ENCODE measurements around the gene ERAP2.

The ERAP2 gene

DNA sequence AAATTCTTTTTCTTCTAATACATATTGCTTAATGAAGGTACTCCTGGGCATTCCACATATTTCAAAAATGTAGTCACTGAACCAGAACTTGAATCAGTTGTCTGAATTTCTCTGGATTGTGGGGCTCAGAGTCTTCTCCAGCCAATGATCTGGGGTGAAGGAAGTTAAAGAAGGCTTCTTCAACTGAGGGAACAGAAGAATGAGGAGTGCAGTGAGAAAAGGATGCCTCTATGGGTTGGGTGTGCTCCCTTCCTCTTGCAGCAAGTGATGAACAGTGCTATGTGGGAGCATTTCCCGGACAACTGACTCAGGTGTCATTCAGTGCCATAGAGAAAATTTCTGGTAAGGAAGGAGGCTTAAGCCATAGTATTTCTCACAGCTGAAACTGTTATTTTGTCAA, 67.5 kb downstream of the ERAP2 start:
- no peak overlapping the region for H3K4me3 ChIP-seq (replicated peaks; ENCODE audit: low read depth, low read length)
- TF ChIP-seq, protein P1, sequence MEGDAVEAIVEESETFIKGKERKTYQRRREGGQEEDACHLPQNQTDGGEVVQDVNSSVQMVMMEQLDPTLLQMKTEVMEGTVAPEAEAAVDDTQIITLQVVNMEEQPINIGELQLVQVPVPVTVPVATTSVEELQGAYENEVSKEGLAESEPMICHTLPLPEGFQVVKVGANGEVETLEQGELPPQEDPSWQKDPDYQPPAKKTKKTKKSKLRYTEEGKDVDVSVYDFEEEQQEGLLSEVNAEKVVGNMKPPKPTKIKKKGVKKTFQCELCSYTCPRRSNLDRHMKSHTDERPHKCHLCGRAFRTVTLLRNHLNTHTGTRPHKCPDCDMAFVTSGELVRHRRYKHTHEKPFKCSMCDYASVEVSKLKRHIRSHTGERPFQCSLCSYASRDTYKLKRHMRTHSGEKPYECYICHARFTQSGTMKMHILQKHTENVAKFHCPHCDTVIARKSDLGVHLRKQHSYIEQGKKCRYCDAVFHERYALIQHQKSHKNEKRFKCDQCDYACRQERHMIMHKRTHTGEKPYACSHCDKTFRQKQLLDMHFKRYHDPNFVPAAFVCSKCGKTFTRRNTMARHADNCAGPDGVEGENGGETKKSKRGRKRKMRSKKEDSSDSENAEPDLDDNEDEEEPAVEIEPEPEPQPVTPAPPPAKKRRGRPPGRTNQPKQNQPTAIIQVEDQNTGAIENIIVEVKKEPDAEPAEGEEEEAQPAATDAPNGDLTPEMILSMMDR (IDR thresholded peaks at IDR 0.05; ENCODE audit: low read length, missing control alignments): no peak
- no peak for DNase-seq (ENCODE audit: low read depth)

DNA sequence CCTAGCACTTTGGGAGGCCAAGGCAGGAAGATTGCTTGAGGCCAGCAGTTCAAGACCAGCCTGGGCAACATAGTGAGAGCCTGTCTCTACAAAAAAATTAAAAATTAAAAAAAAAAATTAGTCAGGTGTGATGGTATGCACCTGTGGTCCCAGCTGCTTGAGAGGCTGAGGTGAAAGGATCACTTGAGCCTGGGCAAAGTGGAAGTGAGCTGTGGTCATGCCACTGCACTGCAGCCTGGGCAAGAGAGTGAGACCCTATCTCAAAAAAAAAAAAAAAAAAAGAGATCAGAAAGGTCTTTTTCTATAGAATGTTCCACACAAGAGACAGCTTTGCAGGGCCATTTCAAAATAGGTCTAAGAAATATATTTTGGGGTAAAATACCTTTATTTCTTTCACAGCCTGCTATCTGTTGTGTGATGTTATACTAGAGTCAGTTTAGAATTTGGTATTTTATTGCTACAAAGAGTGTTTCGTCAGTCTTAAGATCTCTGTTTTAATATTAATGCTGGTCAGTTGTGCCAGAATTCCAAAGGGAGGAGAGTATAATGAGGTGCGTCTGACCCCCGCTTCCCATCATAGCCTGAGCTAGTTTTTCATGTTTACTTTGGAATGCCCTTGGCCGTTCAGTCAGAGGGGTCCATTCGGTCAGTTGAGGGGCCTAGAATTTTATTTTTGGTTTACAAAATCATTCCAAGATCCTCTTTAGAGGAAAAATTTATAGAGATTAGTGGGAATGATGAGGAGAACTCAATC, 69.0 kb downstream of the ERAP2 start:
- DNase-seq (ENCODE audit: low read depth): no peak
- TF ChIP-seq, protein P1 (IDR thresholded peaks at IDR 0.05; ENCODE audit: low read length, missing control alignments): no peak
- H3K4me3 ChIP-seq (replicated peaks; ENCODE audit: low read depth, low read length): no peak overlapping the region

DNA sequence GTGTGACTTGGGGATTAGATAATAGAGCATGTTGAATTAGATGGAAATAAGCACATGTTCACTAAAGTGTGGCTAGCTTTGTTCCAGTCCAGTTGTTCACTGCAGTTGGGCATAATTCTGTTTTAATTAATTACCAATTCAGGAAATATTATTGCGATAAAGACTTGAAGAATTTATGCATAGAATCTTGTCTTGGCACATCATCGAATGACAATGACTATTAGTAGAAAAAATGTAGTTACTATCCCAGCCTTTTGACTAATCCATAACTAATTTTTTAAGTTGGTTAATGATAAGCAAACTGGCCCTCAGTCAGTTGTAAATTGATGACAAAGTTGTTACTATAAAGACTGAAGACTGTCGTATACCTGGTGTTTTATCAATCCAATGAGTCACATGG, 70.1 kb downstream of the ERAP2 start:
- TF ChIP-seq, protein P1 (IDR thresholded peaks at IDR 0.05; ENCODE audit: low read length, missing control alignments): no peak
- DNase-seq (ENCODE audit: low read depth): no peak
- no peak overlapping the region for H3K4me3 ChIP-seq (replicated peaks; ENCODE audit: low read depth, low read length)

DNA sequence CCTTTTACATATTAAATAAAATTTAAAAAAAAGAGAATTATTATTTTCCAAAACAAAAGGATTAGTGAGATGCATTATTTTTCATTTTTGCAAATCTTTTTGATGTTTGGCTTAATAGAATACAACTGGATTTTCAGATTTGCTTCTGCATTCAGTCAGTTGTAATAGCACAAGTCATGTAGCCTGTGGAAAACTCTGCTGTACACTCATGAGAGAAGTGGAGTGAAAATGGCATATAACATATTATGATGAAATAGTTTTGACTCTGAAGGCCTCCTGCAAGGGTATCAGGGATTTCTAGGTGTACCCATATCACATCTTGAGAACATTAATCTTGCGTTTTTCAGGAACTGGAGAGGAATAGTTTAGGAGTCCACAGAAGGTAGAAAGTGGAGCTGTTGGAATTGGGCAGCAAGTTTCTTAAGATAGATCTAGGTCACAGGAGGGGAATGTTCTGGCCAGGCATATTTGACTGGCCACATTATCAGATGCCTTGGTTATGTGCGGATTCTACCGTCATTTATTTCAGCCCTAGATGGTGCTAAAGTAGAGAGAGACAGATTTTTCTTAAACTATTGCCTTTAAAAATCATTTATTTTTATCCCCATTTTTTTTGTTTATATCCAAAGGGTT, 75.9 kb downstream of the ERAP2 start:
- no peak for DNase-seq (ENCODE audit: low read depth)
- no peak overlapping the region for H3K4me3 ChIP-seq (replicated peaks; ENCODE audit: low read depth, low read length)
- TF ChIP-seq, protein P1 (IDR thresholded peaks at IDR 0.05; ENCODE audit: low read length, missing control alignments): no peak

DNA sequence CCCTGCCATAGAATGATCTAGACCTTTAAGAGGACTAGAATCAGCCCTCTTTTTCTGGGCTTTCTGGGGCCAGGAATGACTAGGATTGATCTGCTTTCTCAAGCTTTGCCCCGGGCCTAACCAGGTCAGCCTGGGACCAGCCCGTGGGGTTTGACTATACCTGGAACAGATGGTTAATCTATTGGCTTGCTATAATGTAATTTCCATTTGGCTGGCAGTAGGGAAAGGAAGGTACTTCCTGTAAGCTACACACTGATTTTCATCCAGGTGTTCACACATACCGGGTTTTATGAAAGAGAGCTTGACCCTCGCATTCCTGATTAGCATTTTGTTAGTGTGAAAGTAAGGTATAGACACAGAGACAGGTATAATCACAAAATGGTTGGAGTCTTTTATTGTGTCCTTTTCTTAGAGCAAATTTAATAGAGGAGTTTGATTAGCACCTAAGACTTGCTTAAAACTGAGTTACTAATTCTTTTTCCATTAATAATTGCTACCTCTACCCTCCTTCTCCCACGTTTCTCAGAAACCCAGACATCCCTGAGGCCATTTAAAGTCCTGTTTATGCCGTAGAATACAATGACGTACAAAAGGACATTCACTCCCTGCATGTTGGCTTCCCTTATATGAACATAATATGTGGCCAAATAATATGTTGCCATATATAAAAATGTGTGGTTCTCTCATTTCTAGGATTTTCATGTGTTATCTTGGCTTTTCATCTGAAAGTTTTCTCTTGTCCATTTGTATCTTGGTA, 76.9 kb downstream of the ERAP2 start:
- TF ChIP-seq, protein P1 (IDR thresholded peaks at IDR 0.05; ENCODE audit: low read length, missing control alignments): no peak
- no peak for DNase-seq (ENCODE audit: low read depth)
- no peak overlapping the region for H3K4me3 ChIP-seq (replicated peaks; ENCODE audit: low read depth, low read length)

DNA sequence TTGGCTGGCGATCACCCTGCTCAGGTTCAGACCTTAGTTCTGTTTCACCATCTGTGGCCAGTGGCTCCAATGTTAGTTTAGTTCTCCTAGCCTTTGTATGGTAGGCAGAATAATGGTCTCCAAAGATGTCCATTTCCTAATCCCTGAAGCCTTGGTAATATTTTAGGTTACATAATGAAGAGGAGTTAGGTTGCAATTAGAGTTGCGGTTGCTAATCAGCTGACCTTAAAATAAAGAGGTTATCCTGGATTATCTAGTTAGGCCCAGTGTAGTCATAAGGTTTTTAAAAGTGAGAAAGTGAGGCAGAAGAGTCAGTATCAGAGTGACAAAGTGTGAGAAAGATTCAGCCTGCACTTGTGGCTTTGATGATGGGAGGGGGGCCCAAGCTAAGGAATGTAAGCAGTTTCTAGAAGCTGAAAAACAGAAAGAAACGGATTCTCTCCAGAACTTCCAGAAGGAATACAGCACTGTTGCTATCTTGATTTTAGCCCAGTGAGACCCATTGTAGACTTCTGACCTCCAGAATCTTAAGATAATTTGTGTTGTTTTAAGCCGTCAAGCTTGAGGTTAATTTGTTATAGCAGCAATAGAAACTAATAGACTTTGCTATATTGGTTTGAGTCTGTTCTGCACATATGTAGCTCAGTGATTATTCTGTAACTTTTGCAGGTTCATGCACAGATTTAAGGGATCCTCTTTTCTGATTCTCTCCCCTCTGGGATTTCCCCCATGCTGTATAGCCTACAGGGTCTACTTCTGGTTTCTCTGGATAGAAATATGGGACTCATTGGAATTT, 81.2 kb downstream of the ERAP2 start:
- H3K4me3 ChIP-seq (replicated peaks; ENCODE audit: low read depth, low read length): no peak overlapping the region
- TF ChIP-seq, protein P1 (IDR thresholded peaks at IDR 0.05; ENCODE audit: low read length, missing control alignments): no peak
- DNase-seq (ENCODE audit: low read depth): no peak

Measured in fibroblast of pulmonary artery (primary cell).